ENCODE measurements around the gene FTHL17. TPM values are rescaled to one million over a fixed set of nuclear protein-coding genes. Genes with fewer than 3 reads are reported as not detected.

Gene FTHL17
- total RNA-seq, 1 experiment from 2014 or later: not detected

- Histone ChIP-seq H3K4me1 (ENCODE audit: control insufficient read depth, insufficient read depth, low read length) (no peaks in the 10 kb centered on the region), H3K27ac (ENCODE audit: low read length) (no peak overlapping the region), H3K4me3 (ENCODE audit: low read depth in 2 of 2, low read length in 2 of 2) (no peak overlapping the region), H3K9me3 (ENCODE audit: control insufficient read depth, insufficient read depth, low read depth, low read length) (no peaks in the 10 kb centered on the region), H3K36me3 (ENCODE audit: control insufficient read depth, insufficient read depth, low read length) (no peaks in the 10 kb centered on the region), H3K27me3 (ENCODE audit: control insufficient read depth, insufficient read depth, low read length) (no peaks in the 10 kb centered on the region)
- CTCF ChIA-PET: interaction anchor here (0.6 kb wide), 1 partner anchor 908 kb away, joined by 3 read pairs; no protein-coding TSS in a partner anchor
- DNase-seq (ENCODE audit: low read depth, low spot score): no peak
- POLR2A ChIA-PET: no interaction called here
- no peak for ATAC-seq
- intact Hi-C loops (cut with micrococcal nuclease; ENCODE audit: unreplicated experiment) (loop anchor here (10.0 kb wide), 1 partner anchor 175 kb away; no protein-coding TSS in a partner anchor), in situ Hi-C loops (cut with HindIII; ENCODE audit: low pct_unique_long_range_greater_than_20kb, low sequenced_read_pairs) (no loop called here)
- TF ChIP-seq TCF7L2 (IDR thresholded peaks at IDR 0.05; ENCODE audit: low read depth, low read length) (no peak), POLR2AphosphoS5 (IDR thresholded peaks at IDR 0.05; ENCODE audit: low read depth, low read length) (no peak), SIN3A (IDR thresholded peaks at IDR 0.05; ENCODE audit: borderline replicate concordance, insufficient read depth, low read depth, low read length) (no peak)
- BruUV-seq (replicated peaks): no TSS peak
Observed at GRCh38 chrX:31039327-31039711, 32.5 kb downstream of the FTHL17 start.

- Histone ChIP-seq H3K9me3 (ENCODE audit: control insufficient read depth, insufficient read depth, low read depth, low read length) (no peaks in the 10 kb centered on the region), H3K27me3 (ENCODE audit: control insufficient read depth, insufficient read depth, low read length) (no peaks in the 10 kb centered on the region), H3K36me3 (ENCODE audit: control insufficient read depth, insufficient read depth, low read length) (no peaks in the 10 kb centered on the region), H3K4me1 (ENCODE audit: control insufficient read depth, insufficient read depth, low read length) (no peaks in the 10 kb centered on the region), H3K27ac (ENCODE audit: low read length) (no peak overlapping the region), H3K4me3 (ENCODE audit: low read depth in 2 of 2, low read length in 2 of 2) (no peak overlapping the region)
- TF ChIP-seq, protein P1, sequence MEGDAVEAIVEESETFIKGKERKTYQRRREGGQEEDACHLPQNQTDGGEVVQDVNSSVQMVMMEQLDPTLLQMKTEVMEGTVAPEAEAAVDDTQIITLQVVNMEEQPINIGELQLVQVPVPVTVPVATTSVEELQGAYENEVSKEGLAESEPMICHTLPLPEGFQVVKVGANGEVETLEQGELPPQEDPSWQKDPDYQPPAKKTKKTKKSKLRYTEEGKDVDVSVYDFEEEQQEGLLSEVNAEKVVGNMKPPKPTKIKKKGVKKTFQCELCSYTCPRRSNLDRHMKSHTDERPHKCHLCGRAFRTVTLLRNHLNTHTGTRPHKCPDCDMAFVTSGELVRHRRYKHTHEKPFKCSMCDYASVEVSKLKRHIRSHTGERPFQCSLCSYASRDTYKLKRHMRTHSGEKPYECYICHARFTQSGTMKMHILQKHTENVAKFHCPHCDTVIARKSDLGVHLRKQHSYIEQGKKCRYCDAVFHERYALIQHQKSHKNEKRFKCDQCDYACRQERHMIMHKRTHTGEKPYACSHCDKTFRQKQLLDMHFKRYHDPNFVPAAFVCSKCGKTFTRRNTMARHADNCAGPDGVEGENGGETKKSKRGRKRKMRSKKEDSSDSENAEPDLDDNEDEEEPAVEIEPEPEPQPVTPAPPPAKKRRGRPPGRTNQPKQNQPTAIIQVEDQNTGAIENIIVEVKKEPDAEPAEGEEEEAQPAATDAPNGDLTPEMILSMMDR (IDR thresholded peaks at IDR 0.05): peak; percentile 57
- no peak for TF ChIP-seq REST (IDR thresholded peaks at IDR 0.05; ENCODE audit: insufficient read depth in 1 of 2, low read depth in 2 of 2, low read length in 1 of 2)
- no peak for TF ChIP-seq SIN3A (IDR thresholded peaks at IDR 0.05; ENCODE audit: borderline replicate concordance, insufficient read depth, low read depth, low read length)
- no peak for TF ChIP-seq TCF7L2 (IDR thresholded peaks at IDR 0.05; ENCODE audit: low read depth, low read length)
- TF ChIP-seq POLR2AphosphoS5 (IDR thresholded peaks at IDR 0.05; ENCODE audit: low read depth, low read length): no peak
- ATAC-seq (0 out of 2 replicates have a peak, but pooled peaks have one; percentile 69), DNase-seq (ENCODE audit: low read depth, low spot score) (no peak)
- no TSS peak for BruUV-seq (replicated peaks)
- intact Hi-C loops (cut with micrococcal nuclease; ENCODE audit: unreplicated experiment) (loop anchor here (10.0 kb wide), 1 partner anchor 176 kb away; no protein-coding TSS in a partner anchor), in situ Hi-C loops (cut with HindIII; ENCODE audit: low pct_unique_long_range_greater_than_20kb, low sequenced_read_pairs) (no loop called here)
- CTCF ChIA-PET: interaction anchor here (0.6 kb wide), 1 partner anchor 504 kb away, joined by 3 read pairs; no protein-coding TSS in a partner anchor
- POLR2A ChIA-PET: no interaction called here
Observed at GRCh38 chrX:31038575-31039326, 33.1 kb downstream of the FTHL17 start.

DNA sequence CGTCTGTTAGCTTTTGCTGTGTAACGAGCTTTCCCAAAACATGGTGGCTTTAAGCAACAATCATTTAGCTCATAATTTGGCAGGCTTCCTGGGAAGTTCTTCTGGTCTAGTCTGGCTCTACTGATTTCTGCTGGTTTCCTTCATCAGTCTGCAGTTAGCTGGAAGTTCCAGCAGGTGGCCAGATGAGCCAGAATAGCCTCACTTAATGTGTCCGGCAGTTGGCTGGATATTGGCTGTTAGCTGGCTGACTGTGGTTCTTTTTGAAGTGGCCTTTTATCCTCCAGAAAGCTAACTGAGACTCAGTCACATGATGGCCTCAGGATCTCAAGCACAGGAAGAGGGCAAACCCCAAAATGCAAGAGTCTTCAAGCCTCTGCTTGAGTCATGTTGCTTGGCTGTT lies 34.9 kb downstream of the FTHL17 start:
- TF ChIP-seq POLR2AphosphoS5 (IDR thresholded peaks at IDR 0.05; ENCODE audit: low read depth, low read length) (no peak), TCF7L2 (IDR thresholded peaks at IDR 0.05; ENCODE audit: low read depth, low read length) (no peak), SIN3A (IDR thresholded peaks at IDR 0.05; ENCODE audit: borderline replicate concordance, insufficient read depth, low read depth, low read length) (no peak), REST (IDR thresholded peaks at IDR 0.05; ENCODE audit: insufficient read depth in 1 of 2, low read depth in 2 of 2, low read length in 1 of 2) (no peak)
- TF ChIP-seq, protein P1 (IDR thresholded peaks at IDR 0.05): peak; percentile 70
- ChIA-PET POLR2A (no interaction called here), CTCF (no interaction called here)
- no peaks in the 10 kb centered on the region for H3K4me1 ChIP-seq (ENCODE audit: control insufficient read depth, insufficient read depth, low read length)
- intact Hi-C loops (cut with micrococcal nuclease; ENCODE audit: unreplicated experiment) (loop anchor here (10.0 kb wide), 1 partner anchor 178 kb away; no protein-coding TSS in a partner anchor), in situ Hi-C loops (cut with HindIII; ENCODE audit: low pct_unique_long_range_greater_than_20kb, low sequenced_read_pairs) (no loop called here)
- no peak overlapping the region for H3K27ac ChIP-seq (ENCODE audit: low read length)
- H3K9me3 ChIP-seq (ENCODE audit: control insufficient read depth, insufficient read depth, low read depth, low read length): no peaks in the 10 kb centered on the region
- no peak overlapping the region for H3K4me3 ChIP-seq (ENCODE audit: low read depth in 2 of 2, low read length in 2 of 2)
- DNase-seq (ENCODE audit: low read depth, low spot score): peak; percentile 27
- no TSS peak for BruUV-seq (replicated peaks)
- H3K36me3 ChIP-seq (ENCODE audit: control insufficient read depth, insufficient read depth, low read length): no peaks in the 10 kb centered on the region
- H3K27me3 ChIP-seq (ENCODE audit: control insufficient read depth, insufficient read depth, low read length): no peaks in the 10 kb centered on the region
- ATAC-seq: no peak

All from Panc1 (cell line).